DND-41 (cell line): Measurements from ENCODE around the gene MS4A15.

Experiments used
- EZH2 ChIP-seq: IDR thresholded peaks from 3 replicates; pipeline ENCODE4 v1.6.1; 2012; ENCODE audit warnings: borderline replicate concordance, low read depth, mild to moderate bottlenecking, moderate library complexity, low read length, inconsistent platforms; ENCODE audit not compliant: severe bottlenecking
- TF ChIP-seq, protein P1 (sequence below): IDR thresholded peaks from 2 replicates; pipeline ENCODE4 v1.5.1; 2012; ENCODE audit warnings: borderline replicate concordance, low read length, moderate library complexity, mild to moderate bottlenecking; ENCODE audit not compliant: poor library complexity, severe bottlenecking; ENCODE audit errors: extremely low read depth

DNA sequence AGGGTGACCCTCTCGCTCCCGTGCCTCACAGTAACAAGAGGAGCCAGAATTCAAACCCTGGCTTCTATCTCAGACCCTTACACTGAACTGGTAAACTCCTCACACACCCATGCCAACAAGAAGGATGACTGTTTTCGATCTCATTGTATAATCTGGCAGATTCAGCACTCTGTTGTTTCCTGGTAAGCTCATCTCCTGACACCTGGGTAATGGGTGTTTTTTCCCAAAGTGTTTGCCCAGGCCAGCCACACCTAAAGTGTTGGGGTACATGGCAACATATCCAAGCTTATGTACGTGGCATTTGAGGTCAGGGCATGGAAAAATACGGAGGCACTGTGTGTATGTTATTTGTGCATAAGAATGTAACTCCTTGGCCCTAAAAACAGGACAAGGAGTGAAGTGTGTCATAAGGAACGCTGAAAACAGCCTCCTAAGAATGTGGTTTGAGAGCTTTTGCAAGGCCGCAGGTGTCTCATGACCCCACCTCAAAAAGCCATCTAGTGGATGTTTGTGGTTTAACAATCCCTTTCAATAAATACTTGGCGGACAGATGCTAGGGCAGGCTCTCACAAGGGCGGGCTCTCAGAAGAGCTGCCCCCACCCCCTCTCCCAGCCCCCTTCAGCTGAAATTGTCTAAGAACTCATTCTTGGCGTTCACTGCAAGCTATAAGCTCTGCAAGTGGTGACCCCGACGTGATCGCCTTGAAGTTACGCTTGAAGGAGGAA is at the start of gene MS4A15:
- TF ChIP-seq, protein P1, sequence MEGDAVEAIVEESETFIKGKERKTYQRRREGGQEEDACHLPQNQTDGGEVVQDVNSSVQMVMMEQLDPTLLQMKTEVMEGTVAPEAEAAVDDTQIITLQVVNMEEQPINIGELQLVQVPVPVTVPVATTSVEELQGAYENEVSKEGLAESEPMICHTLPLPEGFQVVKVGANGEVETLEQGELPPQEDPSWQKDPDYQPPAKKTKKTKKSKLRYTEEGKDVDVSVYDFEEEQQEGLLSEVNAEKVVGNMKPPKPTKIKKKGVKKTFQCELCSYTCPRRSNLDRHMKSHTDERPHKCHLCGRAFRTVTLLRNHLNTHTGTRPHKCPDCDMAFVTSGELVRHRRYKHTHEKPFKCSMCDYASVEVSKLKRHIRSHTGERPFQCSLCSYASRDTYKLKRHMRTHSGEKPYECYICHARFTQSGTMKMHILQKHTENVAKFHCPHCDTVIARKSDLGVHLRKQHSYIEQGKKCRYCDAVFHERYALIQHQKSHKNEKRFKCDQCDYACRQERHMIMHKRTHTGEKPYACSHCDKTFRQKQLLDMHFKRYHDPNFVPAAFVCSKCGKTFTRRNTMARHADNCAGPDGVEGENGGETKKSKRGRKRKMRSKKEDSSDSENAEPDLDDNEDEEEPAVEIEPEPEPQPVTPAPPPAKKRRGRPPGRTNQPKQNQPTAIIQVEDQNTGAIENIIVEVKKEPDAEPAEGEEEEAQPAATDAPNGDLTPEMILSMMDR: peak; percentile 63
- no peak for TF ChIP-seq EZH2
